ENCODE measurements around the gene TYMS.

DNA sequence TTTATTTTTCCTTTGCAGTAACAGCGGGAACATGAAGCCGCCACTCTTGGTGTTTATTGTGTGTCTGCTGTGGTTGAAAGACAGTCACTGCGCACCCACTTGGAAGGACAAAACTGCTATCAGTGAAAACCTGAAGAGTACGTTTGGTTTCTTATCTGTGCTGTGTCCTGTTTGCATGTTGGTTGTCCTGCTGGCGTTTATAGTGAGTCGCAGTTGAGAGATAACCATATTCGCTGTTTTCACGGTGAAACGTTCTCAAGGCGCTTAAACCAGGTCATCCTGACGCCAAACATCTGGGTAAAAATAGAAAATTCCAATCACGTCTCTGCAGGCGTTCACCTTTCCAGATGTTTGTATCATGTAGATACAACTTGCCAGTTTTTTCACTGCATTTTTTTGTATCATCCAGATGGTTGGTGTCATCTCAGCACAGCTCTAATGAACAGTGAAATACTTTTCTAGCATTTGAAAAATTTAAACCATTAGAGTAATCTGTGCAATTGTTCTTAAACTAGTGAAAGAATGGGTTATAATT, 39.4 kb upstream of the TYMS start:
- TF ChIP-seq, protein P1, sequence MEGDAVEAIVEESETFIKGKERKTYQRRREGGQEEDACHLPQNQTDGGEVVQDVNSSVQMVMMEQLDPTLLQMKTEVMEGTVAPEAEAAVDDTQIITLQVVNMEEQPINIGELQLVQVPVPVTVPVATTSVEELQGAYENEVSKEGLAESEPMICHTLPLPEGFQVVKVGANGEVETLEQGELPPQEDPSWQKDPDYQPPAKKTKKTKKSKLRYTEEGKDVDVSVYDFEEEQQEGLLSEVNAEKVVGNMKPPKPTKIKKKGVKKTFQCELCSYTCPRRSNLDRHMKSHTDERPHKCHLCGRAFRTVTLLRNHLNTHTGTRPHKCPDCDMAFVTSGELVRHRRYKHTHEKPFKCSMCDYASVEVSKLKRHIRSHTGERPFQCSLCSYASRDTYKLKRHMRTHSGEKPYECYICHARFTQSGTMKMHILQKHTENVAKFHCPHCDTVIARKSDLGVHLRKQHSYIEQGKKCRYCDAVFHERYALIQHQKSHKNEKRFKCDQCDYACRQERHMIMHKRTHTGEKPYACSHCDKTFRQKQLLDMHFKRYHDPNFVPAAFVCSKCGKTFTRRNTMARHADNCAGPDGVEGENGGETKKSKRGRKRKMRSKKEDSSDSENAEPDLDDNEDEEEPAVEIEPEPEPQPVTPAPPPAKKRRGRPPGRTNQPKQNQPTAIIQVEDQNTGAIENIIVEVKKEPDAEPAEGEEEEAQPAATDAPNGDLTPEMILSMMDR (IDR thresholded peaks at IDR 0.05 in 8 of 11, conservative IDR thresholded peaks at IDR 0.05 in 3 of 11): no peak
- TF ChIP-seq POLR2A (IDR thresholded peaks at IDR 0.05): no peak
